ENCODE results near the gene RGS9BP. TPM values are rescaled to one million over a fixed set of nuclear protein-coding genes. Genes with fewer than 3 reads are reported as not detected.

Gene RGS9BP
- total RNA-seq (under 1 TPM in 3 of 4 donors, not detected in 1; 0.28 to 0.82 (median 0.36) TPM), polyA plus RNA-seq (under 1 TPM in 1 of 3 donors, not detected in 2; 0.04 TPM)

- TF ChIP-seq CTCF (IDR thresholded peaks at IDR 0.05) = no peak
- no peak for TF ChIP-seq POLR2A (IDR thresholded peaks at IDR 0.05)
- TF ChIP-seq POLR2AphosphoS5 (IDR thresholded peaks at IDR 0.05) = no peak
- TF ChIP-seq EP300 (IDR thresholded peaks at IDR 0.05) = no peak
- peak; percentile 94 for DNase-seq
- 2% methylated on average over 53 of the region's 53 CpGs for WGBS, 2 donors
- intact Hi-C loops (cut with DNase I) = loop anchor here (5.0 to 10.0 kb wide), 3 partner anchors 93 to 499 kb away; partner anchors contain the start of genes PDCD5 and ZNF507
- Histone ChIP-seq H3K9me3 (no peaks in the 10 kb centered on the region), H3K4me1 (peaks cover 0 to 40% (median 34%) of the 10 kb centered on the region in 4 donors), H3K27me3 (peaks cover 0 to 23% (median 12%) of the 10 kb centered on the region in 3 donors), H3K4me3 (peak within 1 kb of the TSS; percentile 74 to 99 (median 85)), H3K36me3 (no peaks in the 10 kb centered on the region), H3K27ac (peak within 1 kb of the TSS; percentile 87 to 93 (median 88))
Observed at GRCh38 chr19:32675720-32676185, at the start of gene RGS9BP. Gene RGS9BP (plus strand): TSS chr19:32675848. CDS start chr19:32676264, 416 bp downstream.

GRCh38 chr19:32626969-32627368, 48.7 kb upstream of the RGS9BP start:
- H3K9me3 ChIP-seq = no peaks in the 10 kb centered on the region
- TF ChIP-seq CTCF (IDR thresholded peaks at IDR 0.05) = no peak
- no peak for TF ChIP-seq POLR2A (IDR thresholded peaks at IDR 0.05)
- TF ChIP-seq POLR2AphosphoS5 (IDR thresholded peaks at IDR 0.05) = no peak
- no peak for TF ChIP-seq EP300 (IDR thresholded peaks at IDR 0.05)
- H3K4me1 ChIP-seq = no peaks in the 10 kb centered on the region
- no peaks in the 10 kb centered on the region for H3K27me3 ChIP-seq
- DNase-seq = no peak
- peaks cover 21 to 97% (median 61%) of the 10 kb centered on the region in 4 donors for H3K36me3 ChIP-seq
- intact Hi-C loops (cut with DNase I) = no loop called here
- 98% methylated on average over 4 of the region's 4 CpGs for WGBS, 2 donors
- no peak overlapping the region for H3K27ac ChIP-seq
- H3K4me3 ChIP-seq = no peak overlapping the region

DNA sequence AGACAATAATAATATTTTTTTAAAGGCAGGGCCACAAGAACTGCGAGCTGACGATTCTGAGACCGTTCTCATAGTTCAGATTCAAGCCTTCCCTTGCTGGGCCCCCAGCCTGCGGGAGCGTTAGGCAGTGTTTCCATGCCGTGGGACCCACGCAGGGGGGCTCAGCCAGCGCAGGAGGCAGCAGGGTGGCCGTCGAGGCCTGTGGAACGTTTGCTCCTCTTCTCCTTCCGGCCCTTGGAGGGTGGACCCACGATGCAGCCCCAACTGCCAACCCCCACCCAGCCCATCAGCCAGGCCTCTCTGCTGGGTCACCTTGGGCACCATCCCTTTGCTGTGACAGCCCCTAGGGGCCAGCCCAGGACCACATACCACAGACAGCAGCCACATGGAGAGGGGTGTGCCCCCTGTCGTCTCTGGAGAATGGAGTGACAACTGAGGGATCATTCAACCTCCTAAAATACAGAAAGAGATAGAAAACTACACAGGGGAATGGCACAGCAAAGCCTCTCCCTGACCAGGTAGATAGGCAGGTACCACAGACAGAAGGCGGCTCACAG, 47.9 kb upstream of the RGS9BP start:
- Histone ChIP-seq H3K36me3 (peaks cover 21 to 97% (median 58%) of the 10 kb centered on the region in 4 donors), H3K9me3 (no peaks in the 10 kb centered on the region), H3K27me3 (no peaks in the 10 kb centered on the region), H3K4me1 (no peaks in the 10 kb centered on the region), H3K27ac (no peak overlapping the region), H3K4me3 (no peak overlapping the region)
- 91% methylated on average over 15 of the region's 15 CpGs for WGBS, 2 donors
- no peak for DNase-seq
- intact Hi-C loops (cut with DNase I) = no loop called here
- TF ChIP-seq EP300 (IDR thresholded peaks at IDR 0.05) (no peak), POLR2A (IDR thresholded peaks at IDR 0.05) (no peak), POLR2AphosphoS5 (IDR thresholded peaks at IDR 0.05) (no peak), CTCF (IDR thresholded peaks at IDR 0.05) (no peak)

GRCh38 chr19:32630338-32630737, 45.3 kb upstream of the RGS9BP start:
- 81 to 86% methylated on average over 14 of the region's 14 CpGs for WGBS, 2 donors
- DNase-seq = no peak
- H3K9me3 ChIP-seq = no peaks in the 10 kb centered on the region
- H3K27me3 ChIP-seq = no peaks in the 10 kb centered on the region
- no peaks in the 10 kb centered on the region for H3K4me1 ChIP-seq
- no peak overlapping the region for H3K4me3 ChIP-seq
- no peak overlapping the region for H3K27ac ChIP-seq
- TF ChIP-seq POLR2AphosphoS5 (IDR thresholded peaks at IDR 0.05) = no peak
- no peak for TF ChIP-seq POLR2A (IDR thresholded peaks at IDR 0.05)
- TF ChIP-seq CTCF (IDR thresholded peaks at IDR 0.05) = no peak
- TF ChIP-seq EP300 (IDR thresholded peaks at IDR 0.05) = no peak
- intact Hi-C loops (cut with DNase I) = no loop called here
- peaks cover 21 to 86% (median 45%) of the 10 kb centered on the region in 4 donors for H3K36me3 ChIP-seq
